Epithelial cell of esophagus (primary cell): Measurements from ENCODE around the gene SLC7A7.
A peak's percentile ranks its signal among the peaks of the same experiment; 100 is the strongest.
"Not testable (repeated sequence)": the region's sequence is repeated elsewhere in the genome, so short reads cannot be mapped to it uniquely, and the experiment has no call there.

Experiments
- DNase-seq: peaks from one replicate; pipeline ENCODE4 v3.0.0; 2010; ENCODE audit warnings: low read depth
- H3K4me3 ChIP-seq: 2 replicates; pipeline ENCODE4 v1.5.1; 2011; ENCODE audit warnings: mild to moderate bottlenecking, low read length, control low read depth
- CTCF ChIP-seq: IDR thresholded peaks from 2 replicates; pipeline ENCODE4 v1.5.1; 2011; ENCODE audit warnings: low read depth, mild to moderate bottlenecking, low read length, control low read depth, inconsistent platforms; ENCODE audit not compliant: insufficient read depth; ENCODE audit errors: missing control alignments

SLC7A7 gene

GRCh38 chr14:22781301-22781991, 33.8 kb downstream of the SLC7A7 start:
- no peak for TF ChIP-seq CTCF
- peak; percentile 22 for DNase-seq

GRCh38 chr14:22780941-22781300, 34.3 kb downstream of the SLC7A7 start:
- no peak for TF ChIP-seq CTCF
- H3K4me3 ChIP-seq: no peak overlapping the region
- no peak for DNase-seq

More at GRCh38 chr14:22781301-22781991, 33.8 kb downstream of the SLC7A7 start:
- no peak overlapping the region for H3K4me3 ChIP-seq

GRCh38 chr14:22780105-22780679, 35.0 kb downstream of the SLC7A7 start:
- no peak for TF ChIP-seq CTCF
- no peak for DNase-seq
- H3K4me3 ChIP-seq: no peak overlapping the region

GRCh38 chr14:22778084-22778483, 37.2 kb downstream of the SLC7A7 start:
- no peak for TF ChIP-seq CTCF
- no peak overlapping the region for H3K4me3 ChIP-seq
- no peak for DNase-seq

- not testable (repeated sequence) for DNase-seq, H3K4me3 ChIP-seq
Measured at GRCh38 chr14:22776849-22777248, 38.4 kb downstream of the SLC7A7 start.

- TF ChIP-seq CTCF: no peak
- no peak for DNase-seq
Measured at GRCh38 chr14:22776215-22776614, 39.0 kb downstream of the SLC7A7 start.

GRCh38 chr14:22774011-22774706, 41.1 kb downstream of the SLC7A7 start:
- no peak overlapping the region for H3K4me3 ChIP-seq
- no peak for TF ChIP-seq CTCF
- no peak for DNase-seq

More at GRCh38 chr14:22776215-22776614, 39.0 kb downstream of the SLC7A7 start:
- H3K4me3 ChIP-seq: no peak overlapping the region
